Measurements from ENCODE around the gene ARMC6. TPM values are rescaled to one million over a fixed set of nuclear protein-coding genes. Genes with fewer than 3 reads are reported as not detected.

The ARMC6 gene
- total RNA-seq, 1 experiment from 2014 or later = 100.0 TPM

DNA sequence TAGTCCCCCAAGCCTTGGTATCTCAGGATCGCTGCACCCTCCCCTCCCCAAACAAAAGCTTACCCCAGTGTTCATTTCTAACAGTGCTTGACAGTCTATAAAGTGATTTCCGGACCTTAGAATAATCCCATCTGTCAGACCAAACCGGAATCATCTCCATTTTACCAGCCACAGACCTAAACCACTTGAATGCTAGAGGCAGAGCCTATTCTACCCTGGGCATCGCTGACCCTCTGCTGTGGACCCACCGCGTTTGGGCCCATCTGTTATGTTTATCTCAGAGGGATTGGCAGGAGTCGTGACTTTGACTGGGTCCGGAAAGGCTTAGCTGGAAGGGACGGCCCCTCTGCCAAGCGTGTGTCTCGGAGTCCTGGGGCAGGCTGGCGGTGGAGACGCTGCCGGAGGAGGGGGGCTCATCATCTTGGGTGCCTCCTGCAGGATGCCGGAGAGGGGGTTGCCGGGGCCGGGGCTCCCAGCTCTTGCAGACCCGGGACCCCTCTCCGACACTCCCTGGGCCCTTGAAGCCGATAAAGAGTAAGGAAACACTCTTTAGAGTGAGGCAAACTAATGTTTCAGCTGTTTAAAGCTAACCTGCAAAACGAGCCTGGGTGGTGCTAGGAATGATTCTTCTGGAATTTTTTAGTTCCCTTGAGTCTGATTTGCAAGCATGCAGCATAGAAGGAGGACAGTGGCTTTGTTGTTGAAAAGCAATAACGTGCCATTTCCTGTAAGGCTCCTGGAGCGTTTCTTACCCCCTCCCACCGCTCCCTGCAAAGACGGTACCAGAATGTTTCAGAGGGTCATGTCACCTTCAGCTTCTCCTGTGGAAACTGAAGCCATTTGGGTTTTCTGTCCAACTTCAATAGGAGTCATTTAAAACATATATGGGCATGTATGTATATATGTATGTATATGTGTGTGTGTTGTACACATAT, 31.7 kb downstream of the ARMC6 start:
- Histone ChIP-seq H3K36me3 (replicated peaks; ENCODE audit: control insufficient read depth, insufficient read depth, low read length) (no peaks in the 10 kb centered on the region), H3K27me3 (ENCODE audit: control insufficient read depth, insufficient read depth, low read length) (peaks cover 23% of the 10 kb centered on the region), H3K4me3 (ENCODE audit: insufficient read depth, low read depth, low read length) (no peak overlapping the region)
- peak; percentile 74 for DNase-seq

DNA sequence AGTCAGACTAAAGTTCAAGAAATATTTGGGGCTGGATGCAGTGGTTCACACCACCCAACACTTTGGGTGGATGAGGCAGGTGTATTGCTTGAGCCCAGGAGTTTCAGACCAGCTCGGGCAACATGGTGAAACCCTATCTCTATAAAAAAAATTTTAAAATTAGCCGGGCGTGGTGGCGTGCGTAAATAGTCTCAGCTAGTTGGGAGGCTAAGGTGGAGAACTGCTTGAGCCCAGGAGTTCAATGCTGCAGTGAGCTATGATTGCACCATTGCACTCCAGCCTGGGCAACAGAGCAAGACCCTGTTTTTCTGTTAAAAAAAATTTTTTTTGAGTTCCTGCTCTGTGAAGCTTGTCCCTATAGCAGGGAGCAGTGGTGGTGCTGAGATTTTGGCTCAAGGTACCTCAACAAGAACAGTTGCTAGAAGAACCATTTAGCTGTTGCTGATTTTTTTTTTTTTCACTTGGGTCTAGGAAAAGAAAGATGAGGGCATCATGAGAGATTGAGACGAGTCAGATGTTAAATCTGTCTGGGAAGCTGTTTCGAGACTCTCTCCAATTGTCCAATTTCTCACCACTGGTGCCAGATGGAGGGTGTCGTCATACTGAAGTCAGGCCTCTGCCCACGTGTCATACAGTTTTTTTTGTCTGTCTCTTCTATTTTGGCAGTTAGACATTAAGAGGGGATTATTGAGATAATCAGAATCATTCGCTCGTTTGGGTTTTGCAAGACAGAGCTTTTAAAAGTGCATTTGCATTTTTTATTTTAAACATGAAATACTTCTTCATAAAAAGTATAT, 34.1 kb downstream of the ARMC6 start:
- Histone ChIP-seq H3K4me3 (ENCODE audit: insufficient read depth, low read depth, low read length) (no peak overlapping the region), H3K27me3 (ENCODE audit: control insufficient read depth, insufficient read depth, low read length) (peaks cover 29% of the 10 kb centered on the region), H3K36me3 (replicated peaks; ENCODE audit: control insufficient read depth, insufficient read depth, low read length) (no peaks in the 10 kb centered on the region)
- DNase-seq = no peak

GRCh38 chr19:19068659-19069654, 35.6 kb downstream of the ARMC6 start:
- DNase-seq = no peak
- Histone ChIP-seq H3K27me3 (ENCODE audit: control insufficient read depth, insufficient read depth, low read length) (peaks cover 28% of the 10 kb centered on the region), H3K4me3 (ENCODE audit: insufficient read depth, low read depth, low read length) (no peak overlapping the region), H3K36me3 (replicated peaks; ENCODE audit: control insufficient read depth, insufficient read depth, low read length) (no peaks in the 10 kb centered on the region)

GRCh38 chr19:19071897-19072296, 38.5 kb downstream of the ARMC6 start:
- Histone ChIP-seq H3K4me3 (ENCODE audit: insufficient read depth, low read depth, low read length) (no peak overlapping the region), H3K27me3 (ENCODE audit: control insufficient read depth, insufficient read depth, low read length) (peaks cover 12% of the 10 kb centered on the region), H3K36me3 (replicated peaks; ENCODE audit: control insufficient read depth, insufficient read depth, low read length) (no peaks in the 10 kb centered on the region)
- DNase-seq = no peak

GRCh38 chr19:19074196-19074882, 40.9 kb downstream of the ARMC6 start:
- peaks cover 14% of the 10 kb centered on the region for H3K27me3 ChIP-seq (ENCODE audit: control insufficient read depth, insufficient read depth, low read length)
- H3K4me3 ChIP-seq (ENCODE audit: insufficient read depth, low read depth, low read length) = no peak overlapping the region
- no peak for DNase-seq
- H3K36me3 ChIP-seq (replicated peaks; ENCODE audit: control insufficient read depth, insufficient read depth, low read length) = no peaks in the 10 kb centered on the region

- DNase-seq = no peak
- Histone ChIP-seq H3K4me3 (ENCODE audit: insufficient read depth, low read depth, low read length) (no peak overlapping the region), H3K36me3 (replicated peaks; ENCODE audit: control insufficient read depth, insufficient read depth, low read length) (no peaks in the 10 kb centered on the region), H3K27me3 (ENCODE audit: control insufficient read depth, insufficient read depth, low read length) (peaks cover 15% of the 10 kb centered on the region)
Observed at GRCh38 chr19:19075126-19075525, 41.7 kb downstream of the ARMC6 start.

GRCh38 chr19:19076476-19076875, 43.1 kb downstream of the ARMC6 start:
- peaks cover 12% of the 10 kb centered on the region for H3K27me3 ChIP-seq (ENCODE audit: control insufficient read depth, insufficient read depth, low read length)

DNA sequence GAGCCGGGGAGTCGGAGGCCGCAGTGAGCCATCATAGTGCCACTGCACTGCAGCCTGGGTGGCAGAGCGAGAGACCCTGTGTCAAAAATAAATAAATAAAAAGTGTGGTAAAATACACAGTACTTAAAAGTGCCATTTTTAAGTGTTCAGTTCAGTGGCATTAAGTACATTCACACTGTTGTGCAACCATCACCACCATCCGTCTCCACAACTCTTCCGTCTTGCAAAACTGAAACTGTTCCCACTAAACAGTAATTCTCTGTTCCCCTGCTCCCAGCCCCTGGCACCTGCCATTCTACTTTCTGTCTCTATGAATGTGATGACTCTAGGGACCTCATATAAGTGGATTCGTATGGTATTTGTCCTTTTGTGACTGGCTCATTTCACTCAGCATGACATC, 43.7 kb downstream of the ARMC6 start:
- no peak for DNase-seq
- peaks cover 9% of the 10 kb centered on the region for H3K27me3 ChIP-seq (ENCODE audit: control insufficient read depth, insufficient read depth, low read length)
- H3K36me3 ChIP-seq (replicated peaks; ENCODE audit: control insufficient read depth, insufficient read depth, low read length) = no peaks in the 10 kb centered on the region
- no peak overlapping the region for H3K4me3 ChIP-seq (ENCODE audit: insufficient read depth, low read depth, low read length)

More at GRCh38 chr19:19076476-19076875, 43.1 kb downstream of the ARMC6 start:
- Histone ChIP-seq H3K4me3 (ENCODE audit: insufficient read depth, low read depth, low read length) (no peak overlapping the region), H3K36me3 (replicated peaks; ENCODE audit: control insufficient read depth, insufficient read depth, low read length) (no peaks in the 10 kb centered on the region)
- DNase-seq = no peak

DNA sequence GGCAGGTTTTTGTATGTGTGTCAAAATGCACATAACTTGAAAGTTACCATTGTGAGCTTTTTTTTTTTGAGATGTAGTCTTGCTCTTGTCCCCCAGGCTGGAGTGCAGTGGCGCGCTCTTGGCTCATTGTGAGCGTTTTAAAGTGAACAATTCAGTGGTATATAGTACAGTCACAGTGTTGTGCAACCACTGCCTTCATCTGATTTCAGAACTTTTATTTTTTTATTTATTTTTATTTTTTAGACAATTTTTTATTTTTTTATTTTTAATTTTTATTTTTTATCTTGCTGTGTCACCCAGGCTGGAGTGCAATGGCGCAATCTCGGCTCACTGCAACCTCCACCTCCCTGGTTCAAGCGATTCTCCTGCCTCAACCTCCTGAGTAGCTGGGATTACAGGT, 45.4 kb downstream of the ARMC6 start:
- H3K36me3 ChIP-seq (replicated peaks; ENCODE audit: control insufficient read depth, insufficient read depth, low read length) = no peaks in the 10 kb centered on the region
- no peak for DNase-seq
- H3K4me3 ChIP-seq (ENCODE audit: insufficient read depth, low read depth, low read length) = no peak overlapping the region
- H3K27me3 ChIP-seq (ENCODE audit: control insufficient read depth, insufficient read depth, low read length) = peaks cover 9% of the 10 kb centered on the region; the same call in 1 of the 2 replicates

GRCh38 chr19:19079571-19079970, 46.2 kb downstream of the ARMC6 start:
- no peak for DNase-seq
- Histone ChIP-seq H3K36me3 (replicated peaks; ENCODE audit: control insufficient read depth, insufficient read depth, low read length) (no peaks in the 10 kb centered on the region), H3K4me3 (ENCODE audit: insufficient read depth, low read depth, low read length) (no peak overlapping the region), H3K27me3 (ENCODE audit: control insufficient read depth, insufficient read depth, low read length) (peaks cover 9% of the 10 kb centered on the region; the same call in 1 of the 2 replicates)

DNA sequence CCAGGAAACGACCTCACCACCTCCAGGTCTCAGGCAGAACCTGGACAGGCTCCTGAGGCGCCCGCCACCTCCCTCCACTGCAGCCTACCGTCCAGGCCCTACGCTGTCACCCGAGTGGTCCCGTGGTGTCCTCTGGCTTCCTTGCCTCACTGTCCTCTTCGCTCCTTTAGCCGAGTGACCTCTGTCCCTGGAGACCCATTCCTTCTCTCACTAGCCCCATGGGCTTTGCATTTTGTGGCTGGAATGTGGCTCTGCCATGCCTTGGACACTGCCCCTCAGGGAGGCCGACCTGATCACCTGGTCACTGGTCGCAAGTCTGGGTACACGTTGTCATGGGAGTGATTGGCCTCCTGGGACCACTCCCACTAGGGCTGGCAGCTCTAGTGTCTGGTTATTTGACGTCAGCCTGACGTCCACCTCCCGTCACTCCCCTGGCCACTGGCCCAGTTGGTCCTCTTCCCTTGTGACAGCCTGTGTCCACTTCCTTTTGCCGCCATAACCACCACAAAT, 48.3 kb downstream of the ARMC6 start:
- peak; percentile 32 for DNase-seq
- Histone ChIP-seq H3K36me3 (replicated peaks; ENCODE audit: control insufficient read depth, insufficient read depth, low read length) (no peaks in the 10 kb centered on the region), H3K4me3 (ENCODE audit: insufficient read depth, low read depth, low read length) (no peak overlapping the region), H3K27me3 (ENCODE audit: control insufficient read depth, insufficient read depth, low read length) (peaks cover 6% of the 10 kb centered on the region; the same call in 1 of the 2 replicates)

- H3K27me3 ChIP-seq (ENCODE audit: control insufficient read depth, insufficient read depth, low read length) = peaks cover 1% of the 10 kb centered on the region; the same call in 1 of the 2 replicates
- H3K4me3 ChIP-seq (ENCODE audit: insufficient read depth, low read depth, low read length) = no peak overlapping the region
- DNase-seq = peak; percentile 39
- H3K36me3 ChIP-seq (replicated peaks; ENCODE audit: control insufficient read depth, insufficient read depth, low read length) = no peaks in the 10 kb centered on the region
Observed at GRCh38 chr19:19083413-19084178, 50.2 kb downstream of the ARMC6 start.

GRCh38 chr19:19087676-19088075, 54.3 kb downstream of the ARMC6 start:
- Histone ChIP-seq H3K4me3 (ENCODE audit: insufficient read depth, low read depth, low read length) (no peak overlapping the region), H3K36me3 (replicated peaks; ENCODE audit: control insufficient read depth, insufficient read depth, low read length) (no peaks in the 10 kb centered on the region), H3K27me3 (ENCODE audit: control insufficient read depth, insufficient read depth, low read length) (no peaks in the 10 kb centered on the region)
- peak; percentile 41 for DNase-seq
